Central memory CD8-positive, alpha-beta T cell (primary cell): ENCODE measurements around the gene PNMA6F.
"Not testable (repeated sequence)": the region's sequence is repeated elsewhere in the genome, so short reads cannot be mapped to it uniquely, and the experiment has no call there.

Source experiments
- ATAC-seq: fragments of 150-1000 bp; cut with Tn5 transposase; replicated peaks from 2 replicates; pipeline ENCODE4 v1.10.0; 2022; ENCODE audit warnings: mild to moderate bottlenecking, moderate FRiP score, moderate number of reproducible peaks; ENCODE audit not compliant: poor library complexity, severe bottlenecking; ENCODE audit errors: extremely low read depth
- DNase-seq, 2 donors: peaks; one replicate each; pipeline ENCODE4 v3.0.0; 2021; ENCODE audit warnings: low spot score in 2 of 2
- H3K27ac Mint-ChIP-seq: one replicate; pipeline ENCODE4 v1.8.0; 2022; ENCODE audit warnings: low read depth, mild to moderate bottlenecking, moderate library complexity, mixed read lengths
- H3K27me3 Mint-ChIP-seq: one replicate; pipeline ENCODE4 v1.8.0; 2022; ENCODE audit warnings: mixed read lengths
- H3K36me3 Mint-ChIP-seq: one replicate; pipeline ENCODE4 v1.8.0; 2022; ENCODE audit warnings: mild to moderate bottlenecking, moderate library complexity, mixed read lengths; ENCODE audit not compliant: insufficient read depth
- H3K4me1 Mint-ChIP-seq: one replicate; pipeline ENCODE4 v1.8.0; 2022; ENCODE audit warnings: mixed read lengths
- H3K4me3 Mint-ChIP-seq: one replicate; pipeline ENCODE4 v1.8.0; 2022; ENCODE audit warnings: mild to moderate bottlenecking, moderate library complexity, mixed read lengths
- H3K9me3 Mint-ChIP-seq: one replicate; pipeline ENCODE4 v1.8.0; 2022; ENCODE audit warnings: mixed read lengths

PNMA6F gene

DNA sequence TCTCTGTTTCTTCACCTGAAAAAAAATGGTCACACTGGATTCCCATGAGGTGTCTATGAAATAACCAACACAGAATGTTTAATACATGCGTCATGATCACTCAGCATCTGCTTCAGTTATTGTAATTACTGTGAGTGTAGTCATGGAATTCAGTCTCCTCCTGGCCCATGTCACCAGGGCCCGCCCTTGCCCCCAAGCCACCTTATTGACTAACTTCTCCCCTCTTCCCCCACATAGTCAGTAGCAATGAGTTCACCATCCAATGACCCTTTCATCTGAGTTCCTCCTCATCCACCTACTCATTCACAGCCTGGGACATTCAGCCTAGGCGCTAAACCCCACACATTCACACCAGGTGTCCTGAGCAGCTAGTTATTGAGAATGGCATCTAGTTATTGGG lies 15.6 kb downstream of the PNMA6F start:
- Mint-ChIP-seq H3K27me3 (peaks cover 33% of the 10 kb centered on the region), H3K27ac (no peak overlapping the region), H3K36me3 (no peaks in the 10 kb centered on the region), H3K4me3 (no peak overlapping the region), H3K9me3 (no peaks in the 10 kb centered on the region), H3K4me1 (no peaks in the 10 kb centered on the region)
- DNase-seq = no peak
- no peak for ATAC-seq

GRCh38 chrX:153304988-153305736 lies 16.4 kb downstream of the PNMA6F start:
- H3K9me3 Mint-ChIP-seq = no peaks in the 10 kb centered on the region
- no peaks in the 10 kb centered on the region for H3K36me3 Mint-ChIP-seq
- no peak for DNase-seq
- no peak overlapping the region for H3K27ac Mint-ChIP-seq
- H3K4me1 Mint-ChIP-seq = no peaks in the 10 kb centered on the region
- H3K4me3 Mint-ChIP-seq = no peak overlapping the region
- no peak for ATAC-seq
- peaks cover 37% of the 10 kb centered on the region for H3K27me3 Mint-ChIP-seq

DNA sequence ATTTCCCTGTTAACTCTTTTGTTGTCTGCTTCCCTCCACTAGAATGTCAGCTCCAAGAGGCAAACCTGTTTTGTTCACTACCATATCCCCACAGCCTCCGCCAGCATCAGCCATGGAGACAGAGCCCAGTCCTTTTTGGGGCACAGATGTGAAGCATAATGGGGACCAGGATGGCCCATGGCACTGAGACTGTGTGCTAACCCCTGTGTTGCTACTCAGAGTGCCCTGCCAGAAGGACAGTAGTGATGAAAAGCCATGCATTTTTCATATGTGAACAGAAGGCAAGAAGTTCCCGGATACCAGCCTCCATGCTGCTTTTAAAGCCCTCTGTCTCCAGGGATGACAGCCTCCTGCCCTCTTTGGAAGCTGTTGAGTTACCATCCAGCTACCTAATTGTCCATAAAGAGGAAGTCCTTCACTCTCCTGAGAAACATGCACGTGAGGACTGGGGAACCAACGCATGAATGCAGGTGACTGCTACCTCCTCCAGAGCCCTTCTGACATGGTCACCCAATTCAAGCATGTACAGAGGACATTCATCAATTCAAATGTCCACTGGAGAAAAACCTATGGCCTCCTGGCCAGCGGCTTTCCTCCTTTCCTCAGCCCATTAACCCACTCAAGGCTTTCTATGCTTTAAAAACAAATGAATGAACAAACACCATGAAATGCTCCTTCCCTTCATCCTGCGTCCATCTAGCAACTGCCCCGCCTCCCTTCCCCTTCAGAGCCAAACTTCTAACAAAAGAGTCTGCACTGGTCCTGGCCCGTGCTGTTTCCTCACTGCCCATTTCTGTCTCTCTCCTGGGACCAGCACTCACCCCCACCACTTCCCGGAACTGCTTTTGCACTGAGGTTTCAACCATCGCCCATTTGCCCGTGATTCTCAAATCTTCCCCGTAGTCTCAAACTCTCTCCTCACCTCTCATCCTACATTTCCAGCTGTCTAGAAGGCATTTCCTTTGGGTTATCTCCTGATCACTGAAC lies 18.0 kb downstream of the PNMA6F start:
- DNase-seq = no peak
- Mint-ChIP-seq H3K27ac (no peak overlapping the region), H3K4me1 (no peaks in the 10 kb centered on the region), H3K27me3 (peaks cover 45% of the 10 kb centered on the region), H3K4me3 (no peak overlapping the region), H3K36me3 (no peaks in the 10 kb centered on the region), H3K9me3 (no peaks in the 10 kb centered on the region)
- ATAC-seq = no peak

- no peaks in the 10 kb centered on the region for H3K9me3 Mint-ChIP-seq
- H3K27me3 Mint-ChIP-seq = peaks cover 53% of the 10 kb centered on the region
- H3K4me3 Mint-ChIP-seq = no peak overlapping the region
Measured at GRCh38 chrX:153302796-153303195, 18.8 kb downstream of the PNMA6F start.

GRCh38 chrX:153301746-153302145 lies 19.8 kb downstream of the PNMA6F start:
- DNase-seq (no peak), ATAC-seq (no peak)
- Mint-ChIP-seq H3K27ac (no peak overlapping the region), H3K4me3 (no peak overlapping the region), H3K27me3 (peaks cover 59% of the 10 kb centered on the region), H3K4me1 (no peaks in the 10 kb centered on the region), H3K9me3 (no peaks in the 10 kb centered on the region), H3K36me3 (no peaks in the 10 kb centered on the region)

More at GRCh38 chrX:153302796-153303195, 18.8 kb downstream of the PNMA6F start:
- DNase-seq (no peak), ATAC-seq (no peak)
- Mint-ChIP-seq H3K36me3 (no peaks in the 10 kb centered on the region), H3K27ac (no peak overlapping the region), H3K4me1 (no peaks in the 10 kb centered on the region)

GRCh38 chrX:153299855-153300254 lies 21.7 kb downstream of the PNMA6F start:
- no peaks in the 10 kb centered on the region for H3K9me3 Mint-ChIP-seq
- no peak for DNase-seq
- H3K4me3 Mint-ChIP-seq = no peak overlapping the region
- no peaks in the 10 kb centered on the region for H3K4me1 Mint-ChIP-seq
- no peak overlapping the region for H3K27ac Mint-ChIP-seq
- H3K36me3 Mint-ChIP-seq = peaks cover 2% of the 10 kb centered on the region
- H3K27me3 Mint-ChIP-seq = peaks cover 48% of the 10 kb centered on the region
- no peak for ATAC-seq

DNA sequence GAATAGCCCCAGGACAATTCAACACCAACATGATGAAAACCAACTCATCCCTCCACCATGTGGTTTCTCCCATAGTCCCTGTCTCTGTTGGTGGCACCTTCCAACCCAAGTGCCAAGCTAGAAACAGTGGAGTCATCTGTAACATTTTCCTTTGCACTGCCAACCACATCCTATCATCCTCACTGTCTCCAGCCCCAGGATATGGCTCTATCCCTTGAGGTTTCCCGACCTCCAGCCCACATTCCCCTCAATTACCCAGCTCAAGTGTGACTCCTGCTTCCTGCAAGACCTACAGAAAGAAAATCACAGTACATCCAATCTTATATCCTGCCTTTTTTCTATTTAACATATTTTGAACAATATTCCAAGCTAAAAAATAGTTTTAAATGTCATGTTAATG lies 24.2 kb downstream of the PNMA6F start:
- H3K4me3 Mint-ChIP-seq = no peak overlapping the region
- peaks cover 2% of the 10 kb centered on the region for H3K36me3 Mint-ChIP-seq
- no peaks in the 10 kb centered on the region for H3K9me3 Mint-ChIP-seq
- DNase-seq = no peak
- no peaks in the 10 kb centered on the region for H3K4me1 Mint-ChIP-seq
- ATAC-seq = no peak
- peaks cover 38% of the 10 kb centered on the region for H3K27me3 Mint-ChIP-seq
- H3K27ac Mint-ChIP-seq = no peak overlapping the region

DNA sequence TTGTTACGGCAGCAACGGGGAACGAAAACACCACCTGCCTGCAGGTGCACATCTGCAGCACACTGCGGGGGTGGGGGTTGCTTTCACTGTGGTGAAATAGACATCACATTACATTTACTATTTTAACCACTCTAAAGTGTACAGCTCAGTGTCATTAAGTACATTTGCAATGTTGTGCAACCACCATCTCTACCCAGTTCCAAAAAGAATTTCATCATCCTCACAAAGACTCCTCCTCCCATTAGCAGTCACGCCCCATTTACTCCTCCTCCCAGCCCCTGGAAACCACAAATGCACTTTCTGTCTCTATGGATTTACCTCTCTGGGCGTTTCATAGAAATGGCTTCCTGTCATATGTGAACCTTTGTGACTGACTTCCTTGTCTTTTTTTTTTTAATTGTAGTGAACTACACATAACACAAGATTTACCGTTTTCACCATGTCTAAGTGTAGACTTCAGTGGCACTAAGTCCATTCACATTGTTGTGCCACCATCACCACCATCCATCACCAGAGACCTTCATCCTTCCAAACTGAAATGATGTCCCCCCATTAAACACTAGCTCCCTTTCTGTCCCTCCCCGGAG lies 28.0 kb downstream of the PNMA6F start:
- not testable (repeated sequence) for H3K4me1 Mint-ChIP-seq, H3K36me3 Mint-ChIP-seq, DNase-seq, H3K4me3 Mint-ChIP-seq, H3K9me3 Mint-ChIP-seq, ATAC-seq, H3K27ac Mint-ChIP-seq
- H3K27me3 Mint-ChIP-seq = peaks cover 26% of the 10 kb centered on the region

- not testable (repeated sequence) for H3K27ac Mint-ChIP-seq, H3K9me3 Mint-ChIP-seq, DNase-seq, H3K4me3 Mint-ChIP-seq, H3K27me3 Mint-ChIP-seq, ATAC-seq, H3K4me1 Mint-ChIP-seq, H3K36me3 Mint-ChIP-seq
Measured at GRCh38 chrX:153288807-153289206, 32.8 kb downstream of the PNMA6F start.

- H3K9me3 Mint-ChIP-seq, DNase-seq, H3K27ac Mint-ChIP-seq, H3K36me3 Mint-ChIP-seq, H3K4me3 Mint-ChIP-seq, ATAC-seq, H3K4me1 Mint-ChIP-seq, H3K27me3 Mint-ChIP-seq: not testable (repeated sequence)
Measured at GRCh38 chrX:153285678-153286077, 35.9 kb downstream of the PNMA6F start.

DNA sequence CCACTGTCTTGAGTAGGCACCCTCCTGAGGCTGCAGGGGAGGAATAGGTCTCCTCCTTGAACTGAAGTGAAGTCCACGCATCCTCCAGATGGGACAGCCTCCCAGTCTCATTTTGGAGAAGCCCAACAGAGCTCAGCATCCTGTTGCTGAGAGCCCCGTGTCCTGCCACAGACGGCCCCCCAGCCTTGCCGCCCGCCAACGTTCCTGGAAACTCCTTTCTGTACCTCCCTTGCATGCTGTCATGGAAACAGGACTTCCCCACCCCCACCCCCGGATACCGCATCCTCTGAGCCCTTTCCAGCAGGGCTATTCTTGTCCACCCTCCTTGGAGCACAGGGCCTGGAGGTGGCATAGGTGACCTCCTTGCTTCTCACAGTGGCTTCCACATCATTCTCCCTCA lies 37.6 kb downstream of the PNMA6F start:
- not testable (repeated sequence) for H3K4me1 Mint-ChIP-seq, H3K9me3 Mint-ChIP-seq, H3K4me3 Mint-ChIP-seq, ATAC-seq, H3K27ac Mint-ChIP-seq, H3K27me3 Mint-ChIP-seq, H3K36me3 Mint-ChIP-seq, DNase-seq

GRCh38 chrX:153281784-153282183 lies 39.8 kb downstream of the PNMA6F start:
- ATAC-seq, H3K4me1 Mint-ChIP-seq, H3K4me3 Mint-ChIP-seq, H3K36me3 Mint-ChIP-seq, H3K9me3 Mint-ChIP-seq, H3K27me3 Mint-ChIP-seq, H3K27ac Mint-ChIP-seq, DNase-seq: not testable (repeated sequence)
